ENCODE data around the gene WDR59.

DNA sequence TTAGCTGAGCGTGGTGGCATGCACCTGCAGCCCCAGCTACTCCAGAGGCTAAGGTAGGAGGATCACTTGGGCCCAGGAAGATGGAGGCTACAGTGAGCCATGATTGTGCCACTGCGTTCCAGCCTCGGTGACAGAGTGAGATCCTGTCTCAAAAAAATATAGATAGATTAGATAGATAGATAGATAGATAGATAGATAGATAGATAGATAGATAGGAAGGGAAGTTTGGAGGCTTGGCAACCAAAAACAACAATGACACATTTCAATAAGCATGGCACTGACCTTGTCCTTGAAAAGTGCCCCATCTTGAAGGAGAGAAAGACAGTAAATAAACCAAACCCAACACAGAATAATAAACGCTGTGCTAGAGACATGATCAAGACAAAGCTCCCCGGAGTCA, 152.7 kb downstream of the WDR59 start:
- no peak for TF ChIP-seq GATA3 (IDR thresholded peaks at IDR 0.05; ENCODE audit: low read depth, low read length)
- no peak for TF ChIP-seq GATA2 (IDR thresholded peaks at IDR 0.05; ENCODE audit: low read depth, low read length)
